ENCODE results near the gene CPLANE2.

DNA sequence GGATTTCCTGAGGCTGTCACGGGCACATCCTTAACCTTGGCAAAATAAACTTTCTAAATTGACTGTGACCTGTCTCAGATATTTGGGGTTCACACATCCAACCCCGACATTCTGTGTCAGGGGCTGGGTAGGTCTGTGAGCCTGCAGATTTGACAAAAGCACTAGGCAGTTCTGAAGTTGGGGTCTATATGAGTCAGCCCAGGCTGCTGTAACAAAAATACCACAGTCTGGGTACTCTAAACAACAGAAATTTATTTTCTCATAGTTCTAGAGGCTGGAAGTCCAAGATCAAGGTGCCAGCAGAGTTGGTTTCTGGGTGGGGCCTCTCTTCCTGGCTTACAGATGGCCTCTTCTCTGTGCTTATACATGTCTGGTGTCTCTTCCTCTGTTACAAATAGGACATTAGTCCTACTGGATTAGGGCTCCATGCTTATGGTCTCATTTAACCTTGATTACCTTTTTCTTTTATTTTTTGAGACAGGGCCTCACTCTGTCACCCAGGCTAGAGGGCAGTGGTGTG, 3.0 kb upstream of the CPLANE2 start:
- no peak for TF ChIP-seq EZH2phosphoT487 (IDR thresholded peaks at IDR 0.05)
- TF ChIP-seq, protein P1, sequence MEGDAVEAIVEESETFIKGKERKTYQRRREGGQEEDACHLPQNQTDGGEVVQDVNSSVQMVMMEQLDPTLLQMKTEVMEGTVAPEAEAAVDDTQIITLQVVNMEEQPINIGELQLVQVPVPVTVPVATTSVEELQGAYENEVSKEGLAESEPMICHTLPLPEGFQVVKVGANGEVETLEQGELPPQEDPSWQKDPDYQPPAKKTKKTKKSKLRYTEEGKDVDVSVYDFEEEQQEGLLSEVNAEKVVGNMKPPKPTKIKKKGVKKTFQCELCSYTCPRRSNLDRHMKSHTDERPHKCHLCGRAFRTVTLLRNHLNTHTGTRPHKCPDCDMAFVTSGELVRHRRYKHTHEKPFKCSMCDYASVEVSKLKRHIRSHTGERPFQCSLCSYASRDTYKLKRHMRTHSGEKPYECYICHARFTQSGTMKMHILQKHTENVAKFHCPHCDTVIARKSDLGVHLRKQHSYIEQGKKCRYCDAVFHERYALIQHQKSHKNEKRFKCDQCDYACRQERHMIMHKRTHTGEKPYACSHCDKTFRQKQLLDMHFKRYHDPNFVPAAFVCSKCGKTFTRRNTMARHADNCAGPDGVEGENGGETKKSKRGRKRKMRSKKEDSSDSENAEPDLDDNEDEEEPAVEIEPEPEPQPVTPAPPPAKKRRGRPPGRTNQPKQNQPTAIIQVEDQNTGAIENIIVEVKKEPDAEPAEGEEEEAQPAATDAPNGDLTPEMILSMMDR (IDR thresholded peaks at IDR 0.05) = no peak

All from neural progenitor cell (in vitro differentiated cells).